ENCODE measurements around the gene SORCS3.

GRCh38 chr10:104872691-104873090 lies 231.6 kb downstream of the SORCS3 start:
- TF ChIP-seq CTCF (IDR thresholded peaks at IDR 0.05; ENCODE audit: insufficient read depth, low read length, poor library complexity, severe bottlenecking), result no peak
- TF ChIP-seq EZH2phosphoT487 (conservative IDR thresholded peaks at IDR 0.05; ENCODE audit: low read length), result no peak
